Urothelium cell line (cell line): ENCODE results near the gene ERMARD.

ENCODE experiments used
- DNase-seq: peaks from one replicate; pipeline ENCODE4 v3.0.0; 2011; ENCODE audit warnings: low spot score, mixed read lengths
- FAIRE-seq: peaks from 2 replicates; lab custom pipeline; 2011; peaks lifted over from hg19 to GRCh38; lab: Jason Lieb, UNC

Gene ERMARD

DNA sequence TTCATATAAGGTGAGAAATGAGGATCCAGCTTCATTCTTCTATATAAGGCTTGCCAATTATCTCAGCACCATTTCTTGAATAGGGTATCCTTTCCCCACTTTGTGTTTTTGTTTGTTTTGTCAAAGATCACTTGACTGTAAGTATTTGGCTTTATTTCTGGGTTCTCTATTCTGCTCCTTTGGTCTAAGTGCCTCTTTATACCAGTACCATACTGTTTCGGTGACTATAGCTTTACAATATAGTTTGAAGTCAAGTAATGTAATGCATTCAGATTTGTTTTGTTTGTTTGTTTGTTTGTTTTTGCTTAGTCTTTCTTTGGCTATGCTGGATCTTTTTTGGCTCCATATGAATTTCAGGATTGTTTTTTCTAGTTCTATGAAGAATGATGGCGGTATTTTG lies 64.6 kb downstream of the ERMARD start:
- no peak for FAIRE-seq
- DNase-seq = no peak

DNA sequence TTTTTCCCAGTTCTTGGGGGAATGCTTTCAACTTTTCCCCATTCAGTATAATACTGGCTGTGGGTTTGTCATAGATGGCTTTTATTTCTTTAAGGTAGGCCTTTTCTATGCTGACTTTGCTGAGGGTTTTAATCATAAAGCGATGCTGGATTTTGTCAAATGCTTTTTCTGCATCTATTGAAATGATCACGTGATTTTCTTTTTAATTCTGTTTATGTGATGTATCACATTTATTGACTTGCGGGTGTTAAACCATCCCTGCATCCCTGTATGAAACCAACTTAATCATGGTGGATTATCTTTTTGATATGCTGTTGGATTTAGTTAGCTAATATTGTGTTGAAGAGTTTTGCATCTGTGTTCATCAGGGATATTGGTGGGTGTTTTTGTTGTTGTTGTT lies 65.6 kb downstream of the ERMARD start:
- FAIRE-seq = no peak

DNA sequence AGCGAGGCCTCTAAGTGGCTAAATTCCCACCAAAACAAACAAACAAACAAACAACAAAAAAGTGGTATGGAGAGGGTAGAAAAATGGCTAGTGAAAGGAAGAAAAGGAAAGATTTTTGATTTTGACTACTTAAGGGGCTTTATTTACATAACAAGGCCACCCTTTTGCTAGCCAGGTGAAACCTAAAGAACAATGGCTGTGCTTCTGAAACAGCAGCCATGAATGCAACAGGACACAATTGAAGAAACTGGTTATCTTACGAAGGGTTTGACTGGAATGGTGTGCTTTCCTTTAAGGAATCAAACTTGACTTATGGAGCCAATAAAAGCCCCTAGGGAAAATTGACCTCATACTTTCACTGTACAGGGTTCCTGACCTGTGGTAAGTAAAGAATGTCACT lies 68.9 kb downstream of the ERMARD start:
- DNase-seq = no peak
- no peak for FAIRE-seq

More for the DNA sequence above, 65.6 kb downstream of the ERMARD start:
- DNase-seq = no peak

DNA sequence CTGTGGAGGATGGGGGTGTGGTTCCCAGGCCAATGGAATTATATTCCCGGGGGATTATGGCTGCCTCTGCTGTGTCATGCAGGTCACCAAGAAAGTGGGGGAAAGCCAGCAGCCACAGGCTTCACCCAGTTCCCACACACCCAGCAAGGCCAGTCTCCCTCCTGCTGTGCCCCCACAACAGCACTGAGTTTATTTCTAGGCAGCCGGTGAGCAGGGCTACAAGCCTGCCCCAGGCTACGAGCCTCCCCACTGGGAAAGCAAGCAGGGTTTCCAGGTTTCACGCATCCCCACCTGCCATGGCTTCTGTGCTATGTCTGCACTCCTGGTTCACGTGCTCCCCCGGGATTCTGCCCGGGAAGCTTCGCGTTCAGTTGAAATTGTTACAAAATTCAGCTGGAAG lies 72.6 kb downstream of the ERMARD start:
- no peak for FAIRE-seq
- no peak for DNase-seq

DNA sequence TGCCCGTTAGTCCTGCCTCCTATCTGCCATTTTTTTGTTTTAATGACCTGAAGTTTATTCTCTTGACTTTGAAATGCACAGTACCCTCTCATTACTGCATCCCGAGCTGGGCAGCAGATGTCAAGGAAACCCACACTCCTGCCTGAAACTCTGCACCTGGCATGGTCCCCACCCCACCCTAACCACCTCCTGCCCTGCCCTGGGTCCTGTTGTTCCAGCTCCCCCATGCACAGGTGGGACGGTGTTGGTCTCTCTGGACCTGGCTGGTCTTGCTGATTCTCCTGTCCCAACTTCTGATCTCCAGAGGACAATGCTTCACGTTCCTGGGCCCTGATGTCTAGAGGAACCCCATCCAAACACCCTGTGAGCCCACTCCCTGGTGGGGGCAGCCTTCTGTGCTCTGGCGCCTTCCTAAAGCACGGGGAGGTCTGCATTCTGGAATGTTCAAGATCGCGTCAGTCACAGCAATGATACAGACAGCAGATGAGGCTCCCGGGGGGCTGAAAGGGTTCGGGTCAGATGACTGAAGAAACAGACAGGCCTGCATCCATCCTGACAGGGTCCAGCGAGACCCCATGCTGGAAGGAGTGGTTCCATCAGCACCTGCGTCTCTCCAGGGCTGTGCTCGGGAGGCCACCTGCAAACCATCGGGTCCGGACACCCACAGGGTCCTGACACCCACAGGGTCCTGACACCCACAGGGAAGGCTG lies 73.6 kb downstream of the ERMARD start:
- DNase-seq (no peak), FAIRE-seq (no peak)

DNA sequence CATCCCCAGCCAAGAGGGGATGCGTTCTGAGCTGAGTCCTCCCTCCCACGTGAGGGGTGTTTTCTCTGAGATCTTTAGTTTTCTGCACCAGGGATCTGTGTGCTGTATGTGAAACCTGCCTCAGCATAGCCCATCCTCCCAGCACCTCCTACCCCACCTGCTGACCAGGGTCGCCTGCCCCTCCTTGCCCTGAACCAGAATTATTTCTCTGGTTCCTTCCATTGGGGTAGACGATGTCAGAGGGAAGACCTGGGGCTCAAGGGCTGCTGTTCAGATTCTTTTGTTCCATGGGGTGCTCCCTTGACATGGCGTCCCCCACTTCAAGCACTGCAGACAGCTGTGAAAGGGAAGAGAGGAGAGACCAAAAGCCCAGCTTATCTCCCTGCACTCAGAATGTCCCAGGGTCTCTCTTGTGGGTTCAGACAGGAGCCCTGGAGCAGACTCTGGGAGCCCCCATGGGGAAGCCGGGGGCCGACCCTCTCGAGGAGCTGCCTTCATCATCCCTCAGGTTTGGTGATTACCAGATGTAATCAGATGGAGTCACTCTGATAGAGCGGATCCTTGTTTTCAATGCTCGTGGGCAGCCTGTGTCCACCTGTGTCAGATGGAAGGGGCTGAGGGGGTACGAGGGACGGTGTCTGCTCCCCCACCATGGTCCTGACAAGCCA lies 74.3 kb downstream of the ERMARD start:
- no peak for FAIRE-seq
- DNase-seq = no peak

DNA sequence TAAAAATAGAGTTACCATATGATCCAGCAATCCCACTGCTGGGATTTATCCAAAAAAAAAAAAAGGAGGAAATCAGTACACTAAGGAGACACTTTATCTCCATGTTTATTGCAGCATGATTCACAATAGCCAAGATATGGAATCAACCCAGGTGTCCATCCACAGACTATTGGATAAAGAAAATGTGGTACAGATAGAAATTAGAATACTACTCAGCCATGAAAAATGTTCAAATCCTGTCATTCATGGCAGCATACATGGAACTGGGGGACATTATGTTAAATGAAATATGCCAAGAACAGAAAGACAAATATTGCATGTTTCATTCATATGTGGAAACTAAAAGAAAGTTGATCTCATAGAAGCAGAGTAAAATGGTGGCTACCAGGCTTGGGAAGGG lies 75.3 kb downstream of the ERMARD start:
- no peak for FAIRE-seq

DNA sequence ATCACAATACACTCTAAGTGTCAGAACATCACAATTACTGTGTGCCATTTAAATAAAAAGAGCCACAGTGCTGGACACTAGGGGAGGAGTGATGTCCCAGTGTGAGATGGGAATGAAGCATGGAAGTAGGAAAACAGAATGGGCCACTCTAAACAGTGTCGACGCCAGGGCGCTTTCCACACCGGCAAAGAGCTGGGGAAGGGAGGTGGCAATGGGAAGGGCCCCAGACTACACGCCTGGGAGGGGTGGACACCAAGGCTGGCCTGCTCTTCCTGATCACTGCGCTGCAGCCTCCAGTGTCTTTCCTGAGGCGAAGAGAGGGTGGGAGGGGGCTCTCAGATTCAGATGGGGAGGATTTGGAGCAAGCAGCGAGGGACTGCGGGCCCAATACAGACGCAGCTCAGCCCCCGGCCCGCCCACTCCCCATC lies 75.9 kb downstream of the ERMARD start:
- FAIRE-seq (no peak), DNase-seq (no peak)

More for the DNA sequence above, 75.3 kb downstream of the ERMARD start:
- no peak for DNase-seq

DNA sequence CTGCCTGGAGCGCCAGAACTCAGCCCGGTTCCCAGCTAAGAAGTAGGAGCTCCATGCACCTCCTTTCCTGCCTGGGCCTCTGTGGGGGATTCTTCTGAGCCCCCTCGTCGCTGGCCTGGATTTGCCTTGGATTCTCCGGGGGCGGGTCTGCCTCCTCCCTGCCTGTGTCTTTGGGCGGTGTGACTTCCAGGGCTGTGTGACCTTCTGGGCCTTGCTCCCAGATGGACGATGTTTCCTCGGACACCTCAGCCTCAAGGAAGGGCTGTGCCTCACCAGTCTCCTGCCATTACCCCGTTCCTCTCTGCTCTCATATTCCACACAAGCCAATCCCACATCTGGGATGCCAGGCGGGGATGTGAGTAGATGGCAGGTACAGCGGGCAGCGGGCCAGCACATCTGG lies 76.8 kb downstream of the ERMARD start:
- DNase-seq = no peak
- FAIRE-seq = no peak

DNA sequence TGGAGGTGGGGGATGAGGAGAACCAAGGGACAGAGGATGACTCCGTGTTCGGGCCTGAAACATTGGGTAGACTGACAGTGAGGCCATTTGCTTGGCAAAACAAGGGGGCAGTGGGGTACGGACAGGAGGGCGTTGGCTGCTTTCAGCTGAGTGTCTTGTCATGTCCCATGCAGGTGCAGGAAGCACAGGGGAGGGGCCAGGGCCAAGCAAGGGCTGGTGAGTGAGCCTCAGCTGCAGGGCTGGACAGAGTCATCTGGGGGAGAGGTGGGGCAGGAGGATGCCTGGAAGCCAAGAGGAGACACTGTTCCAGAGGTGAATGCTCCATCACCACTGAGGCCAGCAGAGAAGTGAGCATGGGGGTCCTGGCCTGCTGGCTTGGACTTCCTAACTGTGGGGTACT lies 78.4 kb downstream of the ERMARD start:
- FAIRE-seq = no peak
- DNase-seq = no peak

DNA sequence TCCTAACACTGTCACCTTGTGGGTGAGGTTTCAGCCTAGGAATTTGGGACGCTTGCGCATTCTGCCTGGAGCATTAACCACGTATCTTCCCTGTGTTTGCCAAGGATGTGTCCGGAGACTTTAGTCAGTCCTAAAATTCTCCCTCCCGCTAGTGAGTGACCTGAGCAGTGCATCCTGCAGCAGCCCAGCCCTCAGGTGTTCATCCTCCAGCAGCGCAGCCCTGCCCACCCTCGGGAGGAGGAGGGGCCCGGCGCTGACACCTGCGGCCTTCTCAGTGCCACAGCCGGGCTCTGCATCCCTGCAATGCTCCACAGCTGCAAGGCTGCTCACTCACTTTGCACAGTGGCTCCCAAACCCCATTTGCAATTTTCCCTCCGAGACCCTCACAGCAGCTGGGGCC lies 79.5 kb downstream of the ERMARD start:
- DNase-seq (no peak), FAIRE-seq (no peak)
